CD4-positive, alpha-beta T cell treated with Interleukin-12 subunit alpha and Interleukin-12 subunit beta, for 1 hour (primary cell): Measurements from ENCODE around the gene MYLK4.

Experiments used
- DNase-seq: peaks from one replicate; pipeline ENCODE4 v3.0.0-alpha.2; 2020

The MYLK4 gene

GRCh38 chr6:2754911-2755310 lies 4.2 kb upstream of the MYLK4 start:
- no peak for DNase-seq

GRCh38 chr6:2754393-2754792 lies 3.7 kb upstream of the MYLK4 start:
- no peak for DNase-seq

GRCh38 chr6:2753743-2754142 lies 3.0 kb upstream of the MYLK4 start:
- DNase-seq: no peak

- DNase-seq: no peak
These were observed 2.4 kb upstream of the MYLK4 start for GRCh38 chr6:2753110-2753489.

- no peak for DNase-seq
These were observed 1.9 kb upstream of the MYLK4 start for GRCh38 chr6:2752477-2753109.

- DNase-seq: no peak
These were observed 1.1 kb upstream of the MYLK4 start for GRCh38 chr6:2751871-2752270.

- peak; percentile 74 for DNase-seq
These were observed 637 bp downstream of the MYLK4 start for GRCh38 chr6:2749969-2750600.

- no peak for DNase-seq
These were observed 2.5 kb downstream of the MYLK4 start for GRCh38 chr6:2748183-2748582.

- no peak for DNase-seq
These were observed 4.1 kb downstream of the MYLK4 start for GRCh38 chr6:2746557-2747061.

GRCh38 chr6:2745246-2745645 lies 5.5 kb downstream of the MYLK4 start:
- DNase-seq: no peak

GRCh38 chr6:2744778-2745177 lies 5.9 kb downstream of the MYLK4 start:
- no peak for DNase-seq

GRCh38 chr6:2744209-2744771 lies 6.4 kb downstream of the MYLK4 start:
- no peak for DNase-seq

GRCh38 chr6:2743280-2744208 lies 7.2 kb downstream of the MYLK4 start:
- DNase-seq: no peak

GRCh38 chr6:2741756-2742155 lies 9.0 kb downstream of the MYLK4 start:
- no peak for DNase-seq

- DNase-seq: no peak
These were observed 10.1 kb downstream of the MYLK4 start for GRCh38 chr6:2740581-2740980.

- no peak for DNase-seq
These were observed 11.4 kb downstream of the MYLK4 start for GRCh38 chr6:2739335-2739734.

GRCh38 chr6:2738373-2738979 lies 12.2 kb downstream of the MYLK4 start:
- DNase-seq: peak; percentile 61

- no peak for DNase-seq
These were observed 12.8 kb downstream of the MYLK4 start for GRCh38 chr6:2737885-2738284.

- no peak for DNase-seq
These were observed 16.1 kb downstream of the MYLK4 start for GRCh38 chr6:2734488-2735166.

- DNase-seq: no peak
These were observed 16.8 kb downstream of the MYLK4 start for GRCh38 chr6:2733736-2734480.

GRCh38 chr6:2733324-2733723 lies 17.4 kb downstream of the MYLK4 start:
- DNase-seq: peak; percentile 39
